ENCODE data around the gene PCNX3.

Gene PCNX3

DNA sequence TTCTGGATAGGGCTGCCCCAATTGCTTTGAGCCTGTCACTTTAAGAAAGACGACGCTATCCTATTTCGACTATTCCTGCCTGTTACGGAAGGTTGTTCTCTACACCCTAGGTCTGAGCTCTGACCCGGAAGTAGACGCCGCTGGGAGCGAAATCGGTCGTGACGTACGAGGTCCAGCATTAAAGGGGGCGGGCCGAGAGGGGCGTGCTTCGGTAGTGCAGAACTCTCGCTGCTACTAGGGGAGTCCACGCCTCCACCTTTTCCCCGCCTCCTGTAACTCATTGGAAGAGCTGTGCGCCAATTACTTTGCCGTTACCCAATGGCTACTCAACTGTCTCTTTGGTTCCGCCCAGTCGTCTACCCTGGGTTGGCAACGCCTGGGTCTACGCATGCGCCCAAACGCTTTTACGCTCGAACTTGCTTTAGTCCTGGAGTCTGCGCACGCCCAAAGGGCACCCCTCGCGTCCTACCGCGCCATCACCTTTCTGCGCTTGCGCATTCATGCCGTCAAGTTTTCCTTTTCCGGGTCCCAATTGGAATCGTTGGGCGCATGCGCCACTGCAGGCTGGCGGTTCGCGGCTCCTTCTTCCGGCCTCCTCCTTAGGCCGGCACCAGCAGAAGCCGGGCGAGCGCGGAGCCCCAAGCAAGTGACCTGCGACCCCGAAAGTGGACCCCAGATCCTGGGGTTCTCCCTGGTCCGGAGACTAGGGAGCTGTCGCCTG, at the start of gene PCNX3:
Gene PCNX3, plus strand, starts transcription at position 548 of the 721 bp plus-strand sequence. CDS start 536 bp downstream, outside the sequence.
- peak; percentile 99 for DNase-seq

DNA sequence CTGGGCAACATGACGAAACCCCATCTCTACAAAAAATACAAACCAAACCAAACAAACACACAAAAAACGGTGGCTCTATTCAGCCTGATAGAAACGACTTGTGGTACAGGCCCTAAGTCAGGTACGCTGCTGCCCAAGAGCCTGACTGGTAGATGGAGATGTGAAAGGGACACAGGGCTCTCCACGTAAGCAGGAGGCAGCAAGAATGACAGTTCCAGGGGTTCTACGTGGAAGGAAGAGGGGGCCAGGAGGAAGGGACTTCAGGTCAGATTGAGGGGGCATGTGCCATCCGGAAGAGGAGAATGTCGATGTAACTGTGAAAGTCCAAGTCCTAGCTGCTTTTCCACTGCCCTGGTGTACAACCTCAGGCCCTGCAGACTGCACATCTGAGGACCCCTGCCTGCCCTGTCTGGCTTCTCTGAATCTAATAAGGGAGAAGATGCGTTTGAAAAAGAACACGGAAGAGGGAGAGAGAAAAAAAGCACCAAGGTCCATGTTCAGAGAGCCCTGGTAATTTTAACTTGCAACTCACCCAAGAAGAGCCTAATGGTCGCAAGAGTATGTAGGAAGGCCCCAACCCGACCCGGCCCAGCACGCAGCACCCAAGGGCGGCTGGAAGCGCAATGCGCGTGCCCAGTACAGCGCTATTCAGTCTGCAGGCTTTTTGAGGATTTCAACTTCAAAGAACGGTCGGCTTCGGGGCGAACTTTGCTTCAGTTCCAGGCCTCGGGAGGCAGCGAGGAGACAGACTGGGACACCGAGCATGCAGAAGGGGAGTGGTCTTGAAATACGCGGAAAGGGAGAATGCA, 46.2 kb upstream of the PCNX3 start:
- no peak for DNase-seq

DNA sequence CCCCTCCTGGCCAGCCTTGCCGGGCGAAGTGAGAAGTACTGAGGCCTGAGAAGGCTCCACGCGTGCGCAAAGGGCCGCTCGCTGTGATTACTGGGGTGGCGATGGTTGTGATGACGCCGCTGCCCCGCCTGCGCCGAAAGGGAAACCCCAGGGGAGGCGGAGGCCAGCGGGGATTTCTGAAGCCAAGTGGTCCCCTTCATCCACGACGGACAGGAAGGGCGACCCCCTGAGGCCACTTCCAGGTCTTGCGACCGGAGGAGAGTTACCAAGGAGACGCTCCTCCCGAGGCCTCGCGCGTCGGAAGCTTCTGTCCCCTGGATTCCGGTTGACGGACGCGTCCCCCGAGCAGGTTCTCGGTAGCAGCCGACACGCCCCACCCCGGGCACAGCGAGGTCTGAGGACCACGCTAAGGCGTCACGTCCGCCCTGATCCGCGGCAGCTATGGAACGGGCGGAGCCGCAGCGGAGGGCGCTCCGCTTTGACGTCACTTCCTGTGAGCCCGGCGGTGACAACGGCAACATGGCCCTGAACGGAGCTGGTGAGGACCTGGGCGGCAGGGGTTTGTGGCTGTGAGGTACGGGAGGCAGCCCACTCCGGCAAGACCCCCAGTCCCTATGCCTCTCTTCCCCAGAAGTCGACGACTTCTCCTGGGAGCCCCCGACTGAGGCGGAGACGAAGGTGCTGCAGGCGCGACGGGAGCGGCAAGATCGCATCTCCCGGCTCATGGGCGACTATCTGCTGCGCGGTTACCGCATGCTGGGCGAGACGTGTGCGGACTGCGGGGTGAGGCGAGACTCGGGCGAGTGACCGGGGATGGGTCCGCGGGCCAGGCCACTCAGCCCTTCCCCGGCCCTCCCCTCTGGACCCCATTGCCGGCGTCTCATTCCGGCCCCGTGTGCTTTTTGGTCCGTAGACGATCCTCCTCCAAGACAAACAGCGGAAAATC, 45.3 kb upstream of the PCNX3 start, which contains the start of gene ZNRD2:
Gene ZNRD2, plus strand, starts transcription at position 505 of the 946 bp plus-strand sequence. Its CDS starts 15 bp downstream, at position 520.
- DNase-seq: peak; percentile 98

DNA sequence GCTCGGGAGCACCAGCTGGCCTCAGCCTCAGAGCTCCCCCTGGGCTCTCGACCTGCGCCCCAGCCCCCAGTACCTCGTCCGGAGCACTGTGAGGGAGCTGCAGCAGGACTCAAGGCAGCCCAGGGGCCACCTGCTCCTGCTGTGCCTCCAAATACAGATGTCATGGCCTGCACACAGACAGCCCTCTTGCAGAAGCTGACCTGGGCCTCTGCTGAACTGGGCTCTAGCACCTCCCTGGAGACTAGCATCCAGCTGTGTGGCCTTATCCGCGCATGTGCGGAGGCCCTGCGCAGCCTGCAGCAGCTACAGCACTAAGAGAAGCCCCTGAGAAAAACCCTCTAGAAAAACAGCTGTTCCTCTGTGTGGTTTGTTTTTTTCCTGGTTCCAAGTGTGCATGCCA, 44.2 kb upstream of the PCNX3 start:
- DNase-seq: no peak

DNA sequence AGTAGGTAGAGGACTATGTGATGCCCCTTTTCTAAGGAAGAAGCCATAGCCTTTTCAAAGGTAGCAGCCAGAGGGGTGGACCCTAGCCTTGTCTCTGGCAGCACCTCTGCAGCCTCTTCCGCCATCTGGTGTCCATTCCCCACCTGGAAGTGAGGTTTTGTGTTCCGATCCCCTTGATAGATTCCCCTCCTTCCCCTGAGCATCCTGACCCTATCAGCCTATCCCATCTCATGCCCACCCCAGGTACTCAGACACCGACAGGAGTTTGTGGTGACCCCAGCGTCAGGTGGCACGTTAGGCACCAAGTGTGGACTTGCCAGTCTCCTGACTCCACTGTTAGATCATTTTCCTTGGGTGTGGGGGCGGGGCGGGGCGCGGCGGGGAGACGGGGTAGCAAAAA, 43.6 kb upstream of the PCNX3 start:
- no peak for DNase-seq

DNA sequence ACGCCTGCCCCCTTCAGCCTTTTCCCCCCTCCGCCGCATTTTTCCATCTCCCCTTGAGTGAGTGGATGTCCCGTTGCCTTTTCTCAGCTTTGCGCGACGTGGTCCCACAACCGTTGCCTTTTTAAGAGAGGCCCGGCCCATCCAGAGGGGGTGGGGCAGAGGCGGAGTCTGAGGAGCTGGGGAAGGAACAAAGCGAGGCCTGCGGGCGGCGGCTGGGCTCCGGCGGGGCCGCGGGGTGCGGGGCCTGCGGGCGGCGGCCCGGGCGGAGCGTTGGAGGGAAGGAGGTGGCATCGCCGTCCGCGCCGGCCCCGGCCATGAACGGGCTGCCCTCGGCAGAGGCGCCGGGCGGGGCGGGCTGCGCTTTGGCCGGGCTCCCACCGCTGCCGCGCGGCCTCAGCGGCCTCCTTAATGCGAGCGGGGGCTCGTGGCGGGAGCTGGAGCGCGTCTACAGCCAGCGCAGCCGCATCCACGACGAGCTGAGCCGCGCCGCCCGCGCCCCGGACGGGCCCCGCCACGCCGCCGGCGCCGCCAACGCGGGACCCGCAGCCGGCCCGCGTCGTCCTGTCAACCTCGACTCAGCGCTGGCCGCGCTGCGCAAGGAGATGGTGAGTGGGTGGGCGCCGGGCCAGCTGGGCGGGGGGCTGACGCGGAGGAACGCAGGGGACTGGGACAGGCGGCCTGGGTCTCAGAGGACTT, 43.1 kb upstream of the PCNX3 start, which contains the start of gene FAM89B:
Gene FAM89B, plus strand, starts transcription at position 183 of the 696 bp plus-strand sequence. Its CDS starts 132 bp downstream, at position 315.
- peak; percentile 92 for DNase-seq

DNA sequence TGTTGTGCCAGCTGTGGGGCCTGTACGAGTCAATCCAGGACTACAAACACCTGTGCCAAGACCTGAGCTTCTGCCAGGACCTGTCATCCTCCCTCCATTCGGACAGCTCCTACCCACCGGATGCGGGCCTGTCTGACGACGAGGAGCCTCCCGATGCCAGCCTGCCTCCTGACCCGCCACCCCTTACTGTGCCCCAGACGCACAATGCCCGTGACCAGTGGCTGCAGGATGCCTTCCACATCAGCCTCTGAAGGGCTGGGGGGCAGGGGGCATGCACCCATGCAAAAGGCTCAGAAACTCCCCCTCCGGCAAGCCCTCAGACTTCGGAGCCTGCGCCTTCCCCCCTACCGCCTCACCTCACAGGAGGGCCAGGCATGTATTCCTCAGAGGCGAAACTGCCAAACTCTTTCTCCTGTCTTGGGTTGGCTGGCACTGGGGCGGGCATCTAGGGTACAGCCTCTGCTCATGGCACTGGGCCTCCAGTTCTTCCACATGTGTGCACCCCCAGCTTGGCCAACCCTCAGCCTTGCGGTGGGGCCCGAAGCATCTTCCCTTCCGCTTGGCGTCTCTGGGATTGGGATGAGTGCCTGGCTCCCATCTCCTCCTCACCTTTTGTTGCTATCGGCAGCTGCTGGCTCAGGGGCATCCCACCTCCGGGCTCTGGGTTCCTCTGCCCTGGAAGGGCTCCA, 42.0 kb upstream of the PCNX3 start:
- no peak for DNase-seq

DNA sequence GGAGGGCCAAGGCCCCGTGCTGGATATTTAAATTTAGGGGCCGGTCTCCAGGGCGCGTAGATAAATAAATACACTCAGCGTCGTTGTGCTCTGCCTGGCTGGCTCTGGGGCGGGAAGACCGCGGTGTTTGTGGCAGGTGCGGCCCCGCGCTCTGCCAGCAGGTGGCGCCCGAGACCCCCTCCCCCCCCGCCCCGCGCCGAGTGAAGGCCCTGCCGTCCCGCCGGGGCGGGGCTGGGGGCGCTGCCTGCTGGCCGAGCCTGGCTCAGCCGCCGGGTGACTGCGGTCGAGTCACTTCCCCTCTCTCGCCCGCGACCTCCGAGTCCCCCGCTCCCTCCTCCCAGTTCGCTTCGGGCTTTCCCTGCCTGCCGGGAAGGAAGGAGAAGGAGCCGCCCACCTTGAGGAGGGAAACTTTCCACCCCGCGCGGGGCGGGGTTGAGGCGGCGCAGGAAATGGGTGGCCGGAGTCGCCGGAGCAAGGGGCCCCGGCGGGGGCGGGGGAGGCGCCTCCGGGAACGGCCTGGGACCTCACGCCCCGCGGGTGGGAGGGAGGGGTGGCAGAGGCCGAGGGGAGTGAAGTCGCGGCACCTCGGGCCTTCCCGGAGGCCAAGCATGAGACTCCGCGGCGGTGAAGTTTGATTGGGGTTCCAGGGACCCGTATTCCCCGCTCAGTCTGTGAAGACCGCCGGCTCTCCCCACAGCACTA, 41.3 kb upstream of the PCNX3 start:
- peak; percentile 94 for DNase-seq

DNA sequence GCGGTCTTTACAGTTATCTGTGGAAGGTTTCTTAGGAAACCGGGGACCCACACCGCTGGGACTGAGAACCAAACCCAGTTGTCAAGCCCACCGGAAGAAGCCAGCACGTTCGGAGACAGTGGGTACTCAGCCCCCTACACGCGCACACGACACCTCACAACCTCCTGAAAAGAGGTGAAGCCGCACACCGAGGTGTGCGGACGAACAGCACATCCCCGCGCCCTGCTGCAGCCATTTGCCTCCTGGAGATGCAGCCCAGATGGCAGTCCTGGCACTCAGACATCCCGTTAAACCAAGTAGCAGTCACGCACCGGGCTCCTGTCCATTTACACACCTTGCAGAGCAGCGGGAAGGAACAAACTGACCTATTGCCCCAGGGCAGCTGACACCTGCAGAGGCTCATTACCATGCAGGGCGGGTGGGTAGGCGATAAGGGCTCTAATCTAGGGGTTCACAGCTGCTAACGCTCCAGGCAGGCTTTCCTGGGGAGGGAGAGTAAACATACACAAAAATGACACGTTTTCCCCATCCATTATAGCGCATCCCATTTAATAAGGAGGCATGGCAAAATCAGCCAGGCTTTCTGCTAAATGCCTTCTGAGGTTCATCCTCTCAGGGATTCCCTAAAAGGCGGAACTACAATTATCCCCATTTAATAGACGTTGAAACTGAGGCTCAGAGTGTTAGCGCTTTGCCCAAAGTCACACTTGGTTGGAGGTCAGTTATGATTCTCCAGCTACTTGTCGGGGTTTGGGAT, 40.6 kb upstream of the PCNX3 start:
- no peak for DNase-seq

DNA sequence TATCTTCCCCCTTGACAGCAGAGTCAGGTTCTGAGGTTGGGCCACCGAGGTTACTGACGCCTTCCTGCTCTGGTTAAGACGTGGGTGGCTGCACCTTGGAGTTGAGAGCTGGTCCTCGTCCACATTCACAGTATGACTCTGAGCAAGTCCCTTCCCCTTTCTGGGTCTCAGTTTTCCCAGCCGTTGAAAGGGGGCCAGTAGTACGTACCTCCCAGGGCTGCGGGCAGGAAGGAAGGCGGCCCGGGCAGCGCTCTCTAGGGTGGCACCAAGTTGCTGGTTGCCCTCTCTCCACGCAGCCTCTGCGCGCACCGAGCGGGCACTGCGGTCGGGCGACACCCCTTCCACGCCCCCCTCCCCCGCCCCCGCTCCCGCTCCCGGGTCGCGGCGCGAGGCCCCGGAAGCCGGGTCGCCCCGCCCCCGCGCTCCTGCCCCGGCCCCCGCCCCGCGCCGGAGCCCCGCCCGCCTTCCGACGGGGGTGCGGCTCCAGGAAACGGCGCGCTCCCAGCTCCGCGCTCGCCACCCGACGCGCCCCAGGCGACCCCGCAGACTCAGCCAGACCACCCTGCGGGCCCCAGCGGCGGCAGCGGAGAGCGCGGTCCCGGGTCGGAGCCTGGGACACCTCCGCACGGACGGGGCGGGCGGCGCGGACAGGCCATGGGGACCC, 39.9 kb upstream of the PCNX3 start, which contains the start of gene EHBP1L1:
Gene EHBP1L1, plus strand, starts transcription at position 486 of the 664 bp plus-strand sequence. CDS start 250 bp downstream, outside the sequence.
- peak; percentile 88 for DNase-seq

DNA sequence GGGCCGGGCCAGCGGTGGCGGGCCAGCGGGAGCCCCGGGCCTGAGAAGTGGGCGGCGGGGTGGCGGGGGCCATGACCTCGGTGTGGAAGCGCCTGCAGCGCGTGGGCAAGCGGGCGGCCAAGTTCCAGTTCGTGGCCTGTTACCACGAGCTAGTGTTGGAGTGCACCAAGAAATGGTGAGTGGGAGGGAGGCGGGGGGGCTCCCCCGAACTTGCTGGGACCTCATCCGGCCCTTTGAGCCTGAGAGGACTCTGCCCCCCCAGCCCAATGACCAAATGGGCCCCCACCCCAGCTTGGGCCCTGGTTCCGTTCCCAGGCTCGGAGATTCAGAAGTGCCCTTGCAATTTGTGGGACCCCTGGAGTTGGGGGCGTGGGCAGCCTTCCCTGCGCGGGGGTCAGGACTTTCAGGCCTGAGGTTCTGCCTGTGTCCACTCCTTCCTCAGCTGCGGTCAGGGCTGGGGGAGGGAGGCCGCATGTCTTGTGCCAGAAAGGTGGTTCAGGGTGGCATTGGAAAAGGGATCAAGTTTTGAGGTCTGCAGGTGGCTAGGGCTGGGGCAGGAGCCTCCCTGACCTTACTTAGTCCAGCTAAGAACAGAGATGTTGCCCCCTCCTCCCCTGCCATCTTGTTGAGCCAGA, 39.2 kb upstream of the PCNX3 start:
- DNase-seq: no peak

DNA sequence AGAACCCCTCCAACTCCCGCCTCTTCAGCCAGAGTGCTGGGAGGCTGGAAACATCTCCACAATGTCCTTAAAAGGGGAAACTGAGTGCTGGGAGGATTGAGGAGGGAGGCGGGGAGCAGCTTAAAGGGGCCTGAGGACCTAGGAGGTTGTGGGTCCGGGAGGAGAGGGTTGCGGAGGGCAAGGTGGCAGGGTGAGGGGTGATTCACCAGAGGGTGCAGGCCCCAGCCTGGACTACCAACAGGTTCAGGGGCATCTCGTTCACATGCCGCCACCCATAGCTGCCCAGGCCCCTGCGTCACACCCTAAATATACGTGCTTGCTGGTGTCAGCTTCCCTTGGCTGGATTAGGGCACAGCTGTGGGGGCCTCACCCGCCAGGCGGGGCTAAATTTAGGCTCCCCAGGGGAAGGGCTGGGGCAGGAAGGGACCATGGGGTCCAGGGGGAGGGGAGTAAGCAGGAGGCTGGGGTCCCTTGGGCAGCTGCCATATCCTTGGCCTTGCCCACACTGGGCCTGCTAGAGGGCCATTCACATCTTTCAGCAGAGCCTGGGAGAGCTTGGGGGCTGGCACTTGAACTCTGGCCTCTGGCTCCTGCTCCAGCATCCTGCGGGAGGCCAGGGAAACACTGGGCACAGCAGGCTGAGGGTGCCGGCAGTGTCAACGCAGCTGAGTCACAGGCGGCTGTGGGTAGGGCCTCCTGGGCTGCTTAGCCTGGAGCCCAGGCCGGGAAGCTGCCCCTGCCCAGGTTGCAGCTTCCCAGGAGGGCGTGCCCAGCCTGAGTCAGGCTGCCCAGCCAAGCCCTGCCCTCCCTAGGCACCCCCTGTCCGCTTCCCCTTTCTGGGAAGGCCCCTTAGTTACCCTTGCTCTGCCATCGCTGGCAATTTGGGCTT, 38.5 kb upstream of the PCNX3 start:
- DNase-seq: no peak

DNA sequence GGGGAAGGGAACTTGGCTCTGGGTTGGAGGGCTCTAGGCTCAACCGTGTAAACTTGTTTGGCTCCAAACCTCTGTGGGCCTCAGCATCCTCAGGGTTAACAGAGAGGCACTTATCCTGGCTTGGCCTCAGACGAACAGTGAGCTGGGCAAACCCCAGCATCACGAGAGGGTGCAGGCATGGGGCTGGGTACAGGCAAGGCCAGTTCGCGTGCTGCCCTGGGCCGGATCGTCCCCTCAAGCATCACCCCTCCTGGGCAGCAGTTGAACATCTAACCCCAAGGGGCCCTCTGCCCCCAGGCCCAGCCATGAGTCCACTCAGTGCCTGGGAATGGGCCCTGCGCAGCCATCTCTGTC, 37.8 kb upstream of the PCNX3 start:
- no peak for DNase-seq

DNA sequence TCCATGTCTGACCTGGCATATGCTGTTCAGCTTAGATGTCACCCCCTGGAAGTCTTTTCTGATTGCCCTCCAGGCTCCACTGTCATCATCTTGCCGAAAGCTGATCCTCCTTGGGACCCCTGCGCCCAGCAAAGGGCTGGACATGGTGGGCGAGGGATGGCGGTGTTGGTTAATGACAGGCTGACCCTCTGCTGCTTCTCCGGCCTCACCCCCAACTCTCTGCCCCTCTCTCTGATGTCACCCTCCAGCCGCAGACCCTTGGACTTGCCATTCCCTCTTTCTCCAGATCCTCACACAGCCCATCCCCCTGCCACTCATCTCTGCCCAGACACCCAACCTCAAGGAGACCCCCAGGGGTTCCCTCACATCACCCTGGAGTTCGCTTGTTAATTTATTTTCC, 37.4 kb upstream of the PCNX3 start:
- DNase-seq: no peak

DNA sequence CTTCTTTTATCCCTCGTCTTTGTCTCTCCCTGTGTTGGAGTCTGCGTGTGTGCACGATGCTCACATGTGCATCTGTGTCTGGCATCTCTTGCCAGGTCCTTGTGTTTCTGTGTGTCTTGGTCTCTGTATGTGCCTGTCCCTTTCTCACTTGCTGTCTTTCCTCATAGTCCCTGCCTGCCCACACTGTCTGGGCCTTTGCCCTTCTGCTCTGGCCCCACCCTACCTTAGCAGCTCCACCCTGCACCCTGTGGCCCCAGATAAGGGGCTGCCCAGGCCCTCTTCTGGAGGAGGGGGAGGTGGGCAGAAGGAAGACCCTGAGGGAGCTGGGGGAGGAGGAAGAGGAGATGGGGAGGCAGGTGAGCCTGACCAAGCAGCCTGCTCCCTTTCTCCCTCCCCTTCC, 36.9 kb upstream of the PCNX3 start:
- no peak for DNase-seq

DNA sequence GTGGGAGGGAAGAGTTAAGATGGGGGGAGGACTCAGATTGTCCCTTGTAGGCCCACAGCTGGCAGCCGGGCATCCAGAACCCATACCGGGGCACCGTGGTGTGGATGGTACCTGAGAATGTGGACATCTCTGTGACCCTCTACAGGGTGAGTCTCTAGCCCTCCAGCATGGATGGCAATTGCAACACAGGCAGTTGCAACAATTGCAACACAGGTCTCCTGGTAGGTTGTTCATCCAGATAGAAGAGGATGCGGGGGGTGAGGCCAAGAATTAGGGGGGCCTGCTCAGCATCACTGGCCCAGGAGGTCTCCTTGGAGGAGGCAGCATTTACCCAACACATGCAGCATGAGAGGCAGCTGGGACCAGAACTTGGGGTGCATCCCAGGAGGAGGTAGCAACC, 36.3 kb upstream of the PCNX3 start:
- DNase-seq: no peak

DNA sequence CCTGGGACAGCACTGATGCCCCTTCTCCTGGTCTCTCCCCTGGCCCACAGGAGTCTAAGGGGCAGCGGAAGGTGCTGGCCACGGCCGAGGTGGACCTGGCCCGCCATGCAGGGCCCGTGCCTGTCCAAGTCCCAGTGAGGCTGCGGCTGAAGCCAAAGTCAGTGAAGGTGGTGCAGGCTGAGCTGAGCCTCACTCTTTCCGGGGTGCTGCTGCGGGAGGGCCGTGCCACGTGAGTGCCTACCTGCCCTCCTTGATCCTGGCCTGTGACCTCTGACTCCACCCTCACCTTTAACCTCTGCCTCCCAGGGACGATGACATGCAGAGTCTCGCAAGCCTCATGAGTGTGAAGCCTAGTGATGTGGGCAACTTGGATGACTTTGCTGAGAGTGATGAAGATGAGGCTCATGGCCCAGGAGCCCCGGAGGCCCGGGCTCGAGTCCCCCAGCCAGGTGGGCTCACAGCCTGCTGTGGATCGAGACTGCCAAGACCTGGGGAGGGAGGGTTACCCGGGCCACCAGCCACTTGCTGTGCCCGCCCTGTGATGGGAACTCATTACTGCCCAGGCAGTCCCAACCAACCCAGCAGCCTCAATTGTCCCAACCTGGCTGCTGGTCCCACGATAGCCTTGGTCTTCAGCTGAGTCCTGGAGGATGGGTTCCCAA, 35.4 kb upstream of the PCNX3 start:
- DNase-seq: no peak

Measured in activated CD8-positive, alpha-beta memory T cell treated with anti-CD3 and anti-CD28 coated beads for 24 hours (primary cell).